Adrenal gland (tissue), 12 donors: ENCODE data around the gene DGKE. TPM values are rescaled to one million over a fixed set of nuclear protein-coding genes. Genes with fewer than 3 reads are reported as not detected.
A peak's percentile ranks its signal among the peaks of the same experiment; 100 is the strongest.

Source experiments
- DNase-seq, 7 donors: peaks; one replicate each; pipeline ENCODE4 v3.0.0-alpha.2; 2019 to 2020
- H3K27ac ChIP-seq, 5 donors: fragments of 200-600 bp; sonication (generic) in 4 of 5; 1 replicate in 3 of 5; 2 replicates in 2 of 5; pipeline versions ENCODE4 v1.5.1 to v1.8.0; 2016 to 2020; ENCODE audit warnings: mild to moderate bottlenecking in 1 of 5
- H3K27me3 ChIP-seq: fragments of 200-600 bp; 2 replicates; pipeline ENCODE4 v1.8.0; 2021
- H3K36me3 ChIP-seq, 2 donors: fragments of 200-600 bp; replicated peaks in 1 of 2; 1 replicate in 1 of 2; 2 replicates in 1 of 2; pipeline versions ENCODE4 v1.5.1 to v1.8.0; 2018 to 2022
- H3K4me1 ChIP-seq, 2 donors: fragments of 200-600 bp; replicated peaks in 1 of 2; 1 replicate in 1 of 2; 2 replicates in 1 of 2; pipeline versions ENCODE4 v1.5.1 to v1.8.0; 2018 to 2021
- H3K4me3 ChIP-seq, 4 donors: fragments of 200-600 bp; sonication (generic) in 3 of 4; one replicate each; pipeline ENCODE4 v1.5.1; 2016 to 2018
- H3K9me3 ChIP-seq, 3 donors: fragments of 200-600 bp; sonication (generic) in 1 of 3; replicated peaks in 1 of 3; 1 replicate in 2 of 3; 2 replicates in 1 of 3; pipeline versions ENCODE4 v1.5.1 to v1.8.0; 2016 to 2021
- CTCF ChIP-seq, 6 experiments: fragments of 450-650 bp in 4 of 6; fragments of 200-600 bp in 2 of 6; sonication (generic) in 1 of 6; IDR thresholded peaks; 1 replicate in 5 of 6; 2 replicates in 1 of 6; pipeline versions ENCODE4 v1.5.1 to v1.8.0; 2016 to 2021; ENCODE audit warnings: antibody characterized with exemption in 6 of 6, mild to moderate bottlenecking in 2 of 6, moderate library complexity in 1 of 6
- POLR2A ChIP-seq, 2 donors: fragments of 450-650 bp; IDR thresholded peaks; one replicate each; pipeline ENCODE4 v1.6.1; 2017; ENCODE audit warnings: antibody characterized with exemption in 2 of 2, mild to moderate bottlenecking in 2 of 2, moderate library complexity in 1 of 2
- WGBS, 4 donors: extraction: QIAGEN DNeasy Blood & Tissue Kit in 2 of 4; methylation state at CpG; one replicate each; pipeline versions ENCODE4 v1.1.5 to v1.1.7; 2013 to 2017; 5-methylcytosine and 5-hydroxymethylcytosine counted together
- intact Hi-C, 2 donors: fragments of 100-400 bp; cut with DNase I; formaldehyde crosslinking; loops; one replicate each; pipeline versions ENCODE4 v1.14.1 to v1.15.0; 2022 to 2023
- polyA plus RNA-seq, 3 donors: library from polyadenylated mRNA; stranded (reverse); fragments of 200-250 nt in 2 of 3; fragments of 350-450 nt in 1 of 3; fragmentation: Illumina TruSeq in 1 of 3; extraction: RNeasy Lipid Tissue Mini Kit (QIAGEN cat#74804) in 1 of 3; gene quantifications; one replicate each; pipeline ENCODE4 v1.2.3, GENCODE V29; 2013 to 2014
- total RNA-seq, 9 donors: library from RNA; depleted of rRNA in 4 of 9; stranded (reverse); fragments of >200 nt in 4 of 9; fragments of 120-200 nt in 1 of 9; fragmentation: NEBNext Ultra II Directional in 1 of 9; extraction: Animal tissue kit (Norgen Biotek cat#: 25700) in 1 of 9; gene quantifications; one replicate each; pipeline versions ENCODE4 v1.1.0 to v1.2.4, GENCODE V29; 2013 to 2023
- donor health status: healthy with polysubstance abuse.
- donor health status: Bipolar disorder and iron deficiency.
- donor health status: DM: yes; HTN: yes; CAD: no.
- donor health status: DM: no; HTN: no; CAD: no.
- donor health status: DM: no; HTN: no; CAD: no.
- donor health status: DM: yes; HTN: yes; CAD: no.

The DGKE gene
- total and polyA plus RNA-seq, 12 donors = 0.97 to 8.4 (median 3.8) TPM

DNA sequence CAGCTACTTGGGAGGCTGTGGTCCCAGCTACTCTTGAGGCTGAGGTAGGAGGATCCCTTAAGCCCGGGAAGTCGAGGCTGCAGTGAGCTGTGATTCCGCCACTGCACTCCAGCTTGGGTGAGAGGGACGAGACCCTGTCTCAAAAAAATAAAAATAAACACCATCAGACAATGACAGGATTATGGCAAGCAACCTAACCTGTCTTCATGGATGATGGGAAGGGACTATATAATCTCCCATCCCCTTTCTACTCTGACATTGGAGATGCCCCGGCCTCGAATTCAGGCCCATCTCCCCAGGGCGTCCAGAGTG, 79.0 kb downstream of the DGKE start:
- no peak for DNase-seq
- peaks cover 0 to 3% of the 10 kb centered on the region in 2 donors for H3K36me3 ChIP-seq
- H3K9me3 ChIP-seq = no peaks in the 10 kb centered on the region
- peaks cover 47 to 68% of the 10 kb centered on the region in 2 donors for H3K4me1 ChIP-seq
- peak overlapping the region; percentile 65 to 82 (median 76) for H3K4me3 ChIP-seq
- H3K27me3 ChIP-seq = no peaks in the 10 kb centered on the region
- TF ChIP-seq POLR2A (IDR thresholded peaks at IDR 0.05) = no peak
- no peak for TF ChIP-seq CTCF (IDR thresholded peaks at IDR 0.05)
- 33 to 53% (median 45%) methylated on average over 7 of the region's 7 CpGs for WGBS, 4 donors
- intact Hi-C loops = no loop called here
- peak overlapping the region in 3 of 5 donors; percentile 87 to 95 (median 92) for H3K27ac ChIP-seq

- intact Hi-C loops = no loop called here
- 0 to 1% (median 1%) methylated on average over 21 to 44 of the region's 44 CpGs; no CpG with 5 or more reads in 1 of the 4 donors for WGBS, 4 donors
Measured at GRCh38 chr17:56913353-56913866, 79.5 kb downstream of the DGKE start.

GRCh38 chr17:56913867-56914580, 80.1 kb downstream of the DGKE start, which contains the start of gene TRIM25:
TRIM25 (minus strand) TSS chr17:56914049; CDS start chr17:56913988, 61 bp downstream.
- TF ChIP-seq CTCF (IDR thresholded peaks at IDR 0.05) (no peak), POLR2A (IDR thresholded peaks at IDR 0.05) (peak; percentile 98 to 99)
- intact Hi-C loops = no loop called here
- Histone ChIP-seq H3K27ac (peak within 1 kb of the TSS; percentile 86 to 95 (median 90)), H3K9me3 (no peaks in the 10 kb centered on the region), H3K4me1 (peaks cover 40 to 57% of the 10 kb centered on the region in 2 donors), H3K36me3 (no peaks in the 10 kb centered on the region), H3K27me3 (no peaks in the 10 kb centered on the region), H3K4me3 (peak within 1 kb of the TSS; percentile 65 to 82 (median 76))
- DNase-seq = peak; percentile 95 to 97 (median 96)
- WGBS, 4 donors = 0% methylated on average over 17 to 58 of the region's 58 CpGs

More at GRCh38 chr17:56913353-56913866, 79.5 kb downstream of the DGKE start:
- Histone ChIP-seq H3K27ac (peak overlapping the region; percentile 86 to 95 (median 90)), H3K4me3 (peak overlapping the region; percentile 65 to 82 (median 76)), H3K4me1 (peaks cover 46 to 63% of the 10 kb centered on the region in 2 donors), H3K36me3 (no peaks in the 10 kb centered on the region), H3K27me3 (no peaks in the 10 kb centered on the region), H3K9me3 (no peaks in the 10 kb centered on the region)
- peak in 4 of 7 donors; percentile 32 to 46 (median 42) for DNase-seq
- TF ChIP-seq POLR2A (IDR thresholded peaks at IDR 0.05) = no peak
- no peak for TF ChIP-seq CTCF (IDR thresholded peaks at IDR 0.05)

DNA sequence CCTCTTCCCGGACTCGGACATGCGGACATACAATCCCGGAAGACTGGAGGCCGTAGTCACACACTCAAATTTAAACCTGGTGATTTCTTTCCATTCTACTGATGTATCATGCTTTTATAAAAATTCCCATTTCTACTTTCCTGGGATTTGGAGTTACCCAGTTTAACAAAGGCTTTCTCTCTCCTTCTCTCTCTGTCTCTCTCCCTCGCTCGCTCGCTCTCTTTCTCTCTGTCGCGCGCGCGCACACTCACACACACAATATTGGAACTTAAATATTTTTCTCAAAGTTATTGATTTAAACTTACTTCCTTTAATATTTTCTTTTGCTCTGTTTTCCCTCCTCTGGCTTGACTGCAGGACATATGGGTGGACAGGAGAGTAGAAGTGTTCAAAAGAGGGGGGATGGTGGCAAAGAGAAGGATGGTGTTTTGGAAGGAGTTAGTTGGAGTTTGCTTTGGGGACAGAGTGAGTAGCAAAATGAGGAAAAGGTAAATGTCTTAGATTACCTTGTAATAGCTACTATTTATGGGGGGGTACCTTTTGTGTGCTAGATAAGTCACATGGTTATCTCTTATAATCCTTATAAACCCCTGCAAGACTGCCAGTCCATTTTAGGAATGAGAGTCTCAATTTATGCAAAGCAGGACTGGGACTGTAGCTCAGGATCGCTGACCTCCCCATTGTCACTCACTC, 80.8 kb downstream of the DGKE start:
- Histone ChIP-seq H3K36me3 (no peaks in the 10 kb centered on the region), H3K4me3 (peak overlapping the region in 3 of 4 donors; percentile 41 to 74 (median 65)), H3K27ac (peak overlapping the region; percentile 86 to 95 (median 90)), H3K9me3 (no peaks in the 10 kb centered on the region), H3K4me1 (peaks cover 38 to 50% of the 10 kb centered on the region in 2 donors), H3K27me3 (no peaks in the 10 kb centered on the region)
- no peak for DNase-seq
- 9 to 15% (median 14%) methylated on average over 14 of the region's 14 CpGs for WGBS, 4 donors
- TF ChIP-seq CTCF (IDR thresholded peaks at IDR 0.05) = no peak
- TF ChIP-seq POLR2A (IDR thresholded peaks at IDR 0.05) = no peak
- intact Hi-C loops = no loop called here
